Neural progenitor cell (in vitro differentiated cells): ENCODE results near the gene CTDSP2. TPM values are rescaled to one million over a fixed set of nuclear protein-coding genes. Genes with fewer than 3 reads are reported as not detected.
A peak's percentile ranks its signal among the peaks of the same experiment; 100 is the strongest.

ENCODE experiments used
- DNase-seq: peaks from one replicate; pipeline ENCODE4 v3.0.0-alpha.2; 2016; ENCODE audit warnings: low spot score
- H2AFZ ChIP-seq: fragments of 200-600 bp; sonication (generic); replicated peaks from 2 replicates; pipeline ENCODE4 v1.6.1; 2016; ENCODE audit warnings: antibody characterized with exemption
- H3F3A ChIP-seq: fragments of 200-600 bp; sonication (generic); 2 replicates; pipeline ENCODE4 v1.6.1; 2016; ENCODE audit warnings: antibody characterized with exemption, low read depth
- H3K27ac ChIP-seq: fragments of 200-600 bp; sonication (generic); 2 replicates; pipeline ENCODE4 v1.5.1; 2016; ENCODE audit warnings: mild to moderate bottlenecking
- H3K27me3 ChIP-seq: fragments of 200-600 bp; sonication (generic); 2 replicates; pipeline ENCODE4 v1.6.1; 2016; ENCODE audit warnings: mild to moderate bottlenecking, moderate library complexity
- H3K36me3 ChIP-seq: fragments of 200-600 bp; sonication (generic); 2 replicates; pipeline ENCODE4 v1.5.1; 2016
- H3K4me1 ChIP-seq: fragments of 200-600 bp; sonication (generic); 2 replicates; pipeline ENCODE4 v1.6.1; 2016; ENCODE audit warnings: mixed run types
- H3K4me2 ChIP-seq: fragments of 200-600 bp; sonication (generic); 2 replicates; pipeline ENCODE4 v1.6.1; 2016
- H3K4me3 ChIP-seq: fragments of 200-600 bp; sonication (generic); 2 replicates; pipeline ENCODE4 v1.5.1; 2016
- H3K79me2 ChIP-seq: fragments of 200-600 bp; sonication (generic); 2 replicates; pipeline ENCODE4 v1.6.1; 2016; ENCODE audit warnings: low read depth
- H3K9ac ChIP-seq: fragments of 200-600 bp; sonication (generic); 2 replicates; pipeline ENCODE4 v1.6.1; 2016
- H3K9me3 ChIP-seq: fragments of 200-600 bp; sonication (generic); 2 replicates; pipeline ENCODE4 v1.5.1; 2016; ENCODE audit warnings: low read depth
- H4K20me1 ChIP-seq: fragments of 200-600 bp; sonication (generic); 2 replicates; pipeline ENCODE4 v1.6.1; 2016; ENCODE audit warnings: low read depth
- H3K27ac Mint-ChIP-seq: 3 replicates; pipeline ENCODE4 v1.8.0; 2021; ENCODE audit warnings: mixed read lengths
- H3K27me3 Mint-ChIP-seq: 2 replicates; pipeline ENCODE4 v1.8.0; 2022; ENCODE audit warnings: low read depth, mild to moderate bottlenecking, inconsistent platforms, moderate library complexity, mixed read lengths; ENCODE audit not compliant: insufficient read depth
- H3K36me3 Mint-ChIP-seq: 3 replicates; pipeline ENCODE4 v1.8.0; 2021; ENCODE audit warnings: mixed read lengths
- H3K4me1 Mint-ChIP-seq: 3 replicates; pipeline ENCODE4 v1.8.0; 2021; ENCODE audit warnings: mixed read lengths
- H3K4me3 Mint-ChIP-seq: 3 replicates; pipeline ENCODE4 v1.8.0; 2021; ENCODE audit warnings: mild to moderate bottlenecking, moderate library complexity, mixed read lengths
- H3K9me3 Mint-ChIP-seq: 3 replicates; pipeline ENCODE4 v1.8.0; 2020; ENCODE audit warnings: mixed read lengths
- CTCF ChIP-seq: fragments of 200-600 bp; sonication (generic); IDR thresholded peaks from 2 replicates; pipeline ENCODE4 v1.5.1; 2017; ENCODE audit warnings: antibody characterized with exemption, mild to moderate bottlenecking
- EZH2 ChIP-seq: fragments of 200-600 bp; sonication (generic); IDR thresholded peaks from 2 replicates; pipeline ENCODE4 v1.6.1; 2017; ENCODE audit warnings: antibody characterized with exemption, mild to moderate bottlenecking, moderate library complexity
- EZH2phosphoT487 ChIP-seq: fragments of 200-600 bp; sonication (generic); IDR thresholded peaks from 2 replicates; pipeline ENCODE4 v1.6.1; 2017; ENCODE audit warnings: antibody characterized with exemption
- total RNA-seq: library from RNA; depleted of rRNA; stranded (reverse); fragments of >200 nt; gene quantifications from 2 replicates; pipeline ENCODE4 v1.2.3, GENCODE V29; 2015; ENCODE audit warnings: low replicate concordance

The CTDSP2 gene
- total RNA-seq, 1 donor from 2014 or later = 43.6 TPM

- Mint-ChIP-seq H3K9me3 (no peaks in the 10 kb centered on the region), H3K27me3 (peaks cover 7% of the 10 kb centered on the region), H3K27ac (peak overlapping the region; percentile 76), H3K4me1 (peaks cover 61% of the 10 kb centered on the region), H3K36me3 (peaks cover 10% of the 10 kb centered on the region), H3K4me3 (peak overlapping the region; percentile 39)
- H3F3A ChIP-seq = peaks cover 63% of the 10 kb centered on the region
- no peak overlapping the region for H3K9ac ChIP-seq
- no peak overlapping the region for H2AFZ ChIP-seq
- TF ChIP-seq EZH2phosphoT487 (no peak), EZH2 (no peak), CTCF (no peak)
- no peaks in the 10 kb centered on the region for H3K9me3 ChIP-seq
- peak overlapping the region; percentile 58 for H3K4me2 ChIP-seq
- peaks cover 98% of the 10 kb centered on the region for H4K20me1 ChIP-seq
- H3K36me3 ChIP-seq = no peaks in the 10 kb centered on the region
- H3K79me2 ChIP-seq = peaks cover 85% of the 10 kb centered on the region
- H3K4me1 ChIP-seq = peaks cover 63% of the 10 kb centered on the region
- H3K27me3 ChIP-seq = no peaks in the 10 kb centered on the region
- DNase-seq = peak; percentile 88
- H3K27ac ChIP-seq = peak overlapping the region; percentile 69
- H3K4me3 ChIP-seq = no peak overlapping the region
Measured at GRCh38 chr12:57832966-57833365, 13.6 kb downstream of the CTDSP2 start.

GRCh38 chr12:57830393-57830792 lies 16.1 kb downstream of the CTDSP2 start:
- Histone ChIP-seq H2AFZ (no peak overlapping the region), H3K79me2 (peaks cover 60% of the 10 kb centered on the region), H3K4me1 (peaks cover 37% of the 10 kb centered on the region), H3K27me3 (no peaks in the 10 kb centered on the region), H3K9me3 (no peaks in the 10 kb centered on the region), H3K4me3 (no peak overlapping the region), H4K20me1 (peaks cover 88% of the 10 kb centered on the region), H3F3A (peaks cover 37% of the 10 kb centered on the region), H3K36me3 (no peaks in the 10 kb centered on the region), H3K9ac (no peak overlapping the region), H3K27ac (no peak overlapping the region), H3K4me2 (no peak overlapping the region)
- H3K27ac Mint-ChIP-seq = no peak overlapping the region
- H3K4me3 Mint-ChIP-seq = peak overlapping the region; percentile 58
- peaks cover 23% of the 10 kb centered on the region for H3K36me3 Mint-ChIP-seq
- no peak for DNase-seq
- TF ChIP-seq CTCF = no peak
- no peak for TF ChIP-seq EZH2phosphoT487
- TF ChIP-seq EZH2 = no peak
- H3K9me3 Mint-ChIP-seq = no peaks in the 10 kb centered on the region
- peaks cover 7% of the 10 kb centered on the region for H3K27me3 Mint-ChIP-seq
- peaks cover 37% of the 10 kb centered on the region for H3K4me1 Mint-ChIP-seq

- peaks cover 30% of the 10 kb centered on the region for H3K4me1 Mint-ChIP-seq
- DNase-seq = no peak
- peaks cover 26% of the 10 kb centered on the region for H3K36me3 Mint-ChIP-seq
- no peak for TF ChIP-seq EZH2phosphoT487
- H3K27ac Mint-ChIP-seq = no peak overlapping the region
- H3K9me3 Mint-ChIP-seq = no peaks in the 10 kb centered on the region
- Histone ChIP-seq H3F3A (peaks cover 28% of the 10 kb centered on the region), H3K4me3 (no peak overlapping the region), H3K79me2 (peaks cover 49% of the 10 kb centered on the region), H3K9ac (no peak overlapping the region), H3K4me1 (peaks cover 27% of the 10 kb centered on the region), H4K20me1 (peaks cover 79% of the 10 kb centered on the region), H3K27ac (no peak overlapping the region), H3K36me3 (no peaks in the 10 kb centered on the region), H3K4me2 (no peak overlapping the region), H3K9me3 (no peaks in the 10 kb centered on the region), H2AFZ (no peak overlapping the region), H3K27me3 (no peaks in the 10 kb centered on the region)
- peaks cover 8% of the 10 kb centered on the region for H3K27me3 Mint-ChIP-seq
- H3K4me3 Mint-ChIP-seq = no peak overlapping the region
Measured at GRCh38 chr12:57829025-57829777, 17.3 kb downstream of the CTDSP2 start.

GRCh38 chr12:57826966-57827365 lies 19.6 kb downstream of the CTDSP2 start:
- no peaks in the 10 kb centered on the region for H3K36me3 ChIP-seq
- H3K4me3 Mint-ChIP-seq = no peak overlapping the region
- no peak overlapping the region for H3K9ac ChIP-seq
- no peak overlapping the region for H3K27ac Mint-ChIP-seq
- H3K4me3 ChIP-seq = no peak overlapping the region
- H3F3A ChIP-seq = peaks cover 5% of the 10 kb centered on the region
- H3K27me3 ChIP-seq = no peaks in the 10 kb centered on the region
- no peak overlapping the region for H3K4me2 ChIP-seq
- H2AFZ ChIP-seq = no peak overlapping the region
- H3K36me3 Mint-ChIP-seq = peaks cover 44% of the 10 kb centered on the region
- H3K4me1 Mint-ChIP-seq = peaks cover 10% of the 10 kb centered on the region
- no peak overlapping the region for H3K27ac ChIP-seq
- no peaks in the 10 kb centered on the region for H3K9me3 Mint-ChIP-seq
- H4K20me1 ChIP-seq = peaks cover 59% of the 10 kb centered on the region
- peaks cover 28% of the 10 kb centered on the region for H3K79me2 ChIP-seq
- H3K9me3 ChIP-seq = no peaks in the 10 kb centered on the region
- peaks cover 5% of the 10 kb centered on the region for H3K4me1 ChIP-seq
- H3K27me3 Mint-ChIP-seq = peaks cover 6% of the 10 kb centered on the region
- no peak for TF ChIP-seq EZH2
- no peak for TF ChIP-seq EZH2phosphoT487
- no peak for TF ChIP-seq CTCF
- no peak for DNase-seq
